Stimulated activated CD4-positive, alpha-beta T cell treated with anti-CD3 and anti-CD28 coated beads, TNF-alpha, amount 100 ng/mL, for 24 hours (primary cell): ENCODE results near the gene SERPINB10.
A peak's percentile ranks its signal among the peaks of the same experiment; 100 is the strongest.
"Not testable (repeated sequence)": the region's sequence is repeated elsewhere in the genome, so short reads cannot be mapped to it uniquely, and the experiment has no call there.

ENCODE experiments used
- DNase-seq, 3 experiments: peaks; one replicate each; pipeline ENCODE4 v3.0.0-alpha.2; 2020; ENCODE audit warnings: low read depth in 3 of 3

Gene SERPINB10

GRCh38 chr18:63892566-63892965 is 15.2 kb upstream of the SERPINB10 start:
- no peak for DNase-seq

GRCh38 chr18:63894106-63894772 is 13.5 kb upstream of the SERPINB10 start:
- no peak for DNase-seq

GRCh38 chr18:63895190-63895589 is 12.6 kb upstream of the SERPINB10 start:
- no peak for DNase-seq

GRCh38 chr18:63897072-63897471 is 10.7 kb upstream of the SERPINB10 start:
- no peak for DNase-seq

DNA sequence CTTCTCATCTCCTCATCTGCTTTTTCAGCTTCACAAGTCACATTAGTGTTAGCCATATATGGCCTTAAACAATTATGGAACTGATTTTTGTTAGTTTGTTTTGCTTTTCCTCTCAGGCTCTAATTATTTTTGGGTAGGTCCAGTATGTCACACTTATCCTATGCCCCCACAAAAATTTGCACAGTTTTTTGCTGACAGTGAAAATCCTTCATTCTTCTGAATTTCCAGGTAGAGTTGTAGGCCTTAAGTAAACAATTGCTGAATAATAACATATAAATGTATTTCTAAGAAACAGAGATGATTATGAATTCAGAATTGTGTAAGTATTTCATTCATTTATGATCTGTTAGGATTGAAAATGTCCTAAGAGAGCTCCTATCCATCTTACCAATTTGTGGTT is 8.6 kb upstream of the SERPINB10 start:
- no peak for DNase-seq

- no peak for DNase-seq
These were observed 3.7 kb upstream of the SERPINB10 start for GRCh38 chr18:63903851-63904570.

- DNase-seq = no peak
These were observed 3.1 kb upstream of the SERPINB10 start for GRCh38 chr18:63904694-63905093.

DNA sequence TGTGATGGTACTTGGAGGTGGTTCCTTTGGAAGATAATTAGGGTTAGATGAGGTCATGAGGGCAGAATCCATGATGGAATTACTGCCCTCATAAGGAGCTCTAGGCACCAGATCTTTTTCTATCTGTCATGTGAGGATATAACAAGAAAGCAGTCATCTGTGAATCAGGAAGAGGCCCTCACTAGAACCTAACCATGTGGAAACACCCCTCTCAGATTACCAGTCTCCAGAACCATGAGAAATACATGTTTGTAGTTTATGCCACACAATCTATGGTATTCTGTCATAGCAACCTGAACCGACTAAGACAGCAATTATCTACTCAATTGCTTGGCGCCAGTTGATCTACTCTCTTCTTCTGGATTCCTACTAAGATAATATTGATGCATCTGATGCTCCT is 2.4 kb upstream of the SERPINB10 start:
- no peak for DNase-seq

- no peak for DNase-seq
These were observed 1.7 kb upstream of the SERPINB10 start for GRCh38 chr18:63906056-63906455.

- no peak for DNase-seq
These were observed 1.1 kb downstream of the SERPINB10 start for GRCh38 chr18:63908858-63909257.

DNA sequence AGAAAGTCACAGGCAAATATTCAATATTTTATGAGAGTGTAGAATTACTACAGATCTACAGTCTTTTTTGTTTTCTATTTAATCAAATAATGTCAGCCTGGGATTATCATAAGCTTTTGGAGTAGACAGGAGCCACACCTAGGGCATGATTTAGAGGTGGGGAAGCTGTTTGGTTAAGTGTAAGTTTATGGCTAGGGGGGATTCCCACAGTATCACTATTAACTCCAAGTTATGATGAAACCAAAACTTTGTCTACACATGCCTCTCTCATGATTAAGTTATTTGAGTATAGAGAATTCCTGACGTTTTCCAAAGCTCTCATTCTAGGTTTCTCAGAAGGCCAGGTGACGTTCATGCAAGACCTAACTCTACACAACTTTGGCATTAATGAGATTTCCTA is 2.1 kb downstream of the SERPINB10 start:
- no peak for DNase-seq

GRCh38 chr18:63917817-63918216 is 10.1 kb downstream of the SERPINB10 start:
- DNase-seq = no peak

GRCh38 chr18:63922049-63922448 is 14.3 kb downstream of the SERPINB10 start:
- DNase-seq = no peak

- no peak for DNase-seq
These were observed 16.8 kb downstream of the SERPINB10 start for GRCh38 chr18:63924551-63924950.

DNA sequence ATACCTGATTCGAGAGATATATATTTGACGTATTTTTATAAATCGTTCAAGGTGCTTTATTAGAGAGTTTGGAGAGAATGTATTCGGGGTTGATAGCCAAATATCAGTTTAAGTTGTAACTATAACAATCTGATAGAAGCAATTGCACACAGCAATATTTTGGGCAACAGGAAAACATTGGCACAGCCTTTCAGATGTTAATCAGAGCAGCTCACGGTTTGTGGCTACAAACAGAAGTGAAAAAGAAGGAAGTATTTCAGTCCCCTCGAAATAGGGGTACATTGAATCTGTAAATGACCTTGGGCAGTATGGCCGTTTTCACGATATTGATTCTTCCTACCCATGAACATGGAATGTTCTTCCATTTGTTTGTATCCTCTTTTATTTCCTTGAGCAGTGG is 20.6 kb downstream of the SERPINB10 start:
- no peak for DNase-seq

GRCh38 chr18:63929369-63929768 is 21.6 kb downstream of the SERPINB10 start:
- DNase-seq = not testable (repeated sequence)

- DNase-seq = no peak
These were observed 23.1 kb downstream of the SERPINB10 start for GRCh38 chr18:63930773-63931354.

DNA sequence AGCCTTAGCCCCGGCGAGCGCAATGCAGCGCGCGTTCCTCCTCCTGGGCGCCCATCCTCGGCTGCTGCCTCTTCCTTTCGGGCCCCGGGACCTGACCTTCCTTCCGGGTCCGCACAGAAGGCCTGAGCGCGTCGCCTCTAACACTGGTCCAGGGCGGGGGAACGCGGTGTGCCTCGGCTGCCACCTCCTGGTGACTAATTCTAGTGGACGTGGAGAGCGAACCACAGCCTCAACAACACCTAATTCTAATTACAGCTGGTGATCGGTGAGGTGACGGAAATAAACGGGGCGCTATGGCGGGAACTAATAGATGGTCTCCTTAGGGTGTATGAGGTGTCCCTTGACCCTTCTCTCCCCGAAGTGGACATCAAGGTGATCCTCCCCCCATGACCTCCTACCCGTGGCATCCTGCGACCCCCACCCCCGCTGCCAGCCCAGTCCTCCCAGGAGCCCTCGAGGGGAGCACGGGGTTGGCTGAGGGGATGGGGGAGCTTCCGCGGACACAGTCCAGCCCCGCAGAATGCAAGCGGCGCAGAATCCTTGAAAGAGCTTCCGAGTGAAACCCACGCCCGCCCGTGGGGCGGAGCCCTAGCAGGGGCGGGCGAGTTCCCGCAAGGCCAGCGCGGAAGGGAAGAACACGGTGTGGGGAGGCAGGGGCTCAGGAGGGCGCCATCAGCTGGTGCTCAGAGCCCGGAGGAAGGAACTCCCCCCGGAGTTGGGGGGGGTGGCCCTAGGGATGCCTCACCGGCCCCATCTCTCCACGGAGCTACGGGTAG is 28.6 kb downstream of the SERPINB10 start:
- DNase-seq = peak in 2 of 3 experiments; percentile 22 to 66

DNA sequence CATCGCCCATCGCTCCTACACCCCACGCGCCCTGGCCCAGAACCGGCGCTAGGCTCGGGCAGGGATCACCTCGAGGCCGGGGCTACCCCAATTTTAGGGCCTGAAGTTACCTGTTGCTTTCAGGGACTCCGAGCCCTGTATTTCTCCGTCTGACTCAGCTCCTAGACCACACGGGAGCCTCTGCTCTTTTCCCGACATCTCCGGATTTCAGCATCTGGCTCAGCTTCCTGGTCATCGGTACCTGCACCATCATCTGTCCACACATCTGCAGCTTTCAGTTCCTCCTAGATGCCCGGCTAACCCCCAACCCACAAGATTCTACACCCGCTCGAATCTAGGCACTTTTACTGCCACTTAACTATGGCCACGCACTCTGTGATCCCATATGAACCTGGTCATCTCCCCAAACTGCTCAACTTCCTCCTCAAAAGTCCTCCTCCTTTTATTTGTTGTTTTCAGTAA is 29.2 kb downstream of the SERPINB10 start:
- DNase-seq = no peak

DNA sequence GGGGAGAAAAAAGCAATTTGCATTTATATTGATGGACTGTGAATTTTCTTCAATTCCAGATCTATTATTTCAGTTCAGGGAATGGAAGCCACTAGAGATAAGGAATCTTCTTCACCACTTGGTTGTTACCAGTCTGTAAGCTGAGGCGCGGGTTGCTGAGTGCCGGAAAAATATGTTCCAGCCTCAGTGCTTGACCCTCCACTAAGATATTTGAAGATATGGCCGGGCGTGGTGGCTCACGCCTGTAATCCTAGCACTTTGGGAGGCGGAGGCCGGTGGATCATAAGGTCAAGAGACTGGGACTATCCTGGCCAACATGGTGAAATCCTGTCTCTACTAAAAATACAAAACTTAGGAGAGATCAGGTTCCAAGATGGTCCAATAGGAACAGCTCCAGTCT is 32.2 kb downstream of the SERPINB10 start:
- DNase-seq = no peak

DNA sequence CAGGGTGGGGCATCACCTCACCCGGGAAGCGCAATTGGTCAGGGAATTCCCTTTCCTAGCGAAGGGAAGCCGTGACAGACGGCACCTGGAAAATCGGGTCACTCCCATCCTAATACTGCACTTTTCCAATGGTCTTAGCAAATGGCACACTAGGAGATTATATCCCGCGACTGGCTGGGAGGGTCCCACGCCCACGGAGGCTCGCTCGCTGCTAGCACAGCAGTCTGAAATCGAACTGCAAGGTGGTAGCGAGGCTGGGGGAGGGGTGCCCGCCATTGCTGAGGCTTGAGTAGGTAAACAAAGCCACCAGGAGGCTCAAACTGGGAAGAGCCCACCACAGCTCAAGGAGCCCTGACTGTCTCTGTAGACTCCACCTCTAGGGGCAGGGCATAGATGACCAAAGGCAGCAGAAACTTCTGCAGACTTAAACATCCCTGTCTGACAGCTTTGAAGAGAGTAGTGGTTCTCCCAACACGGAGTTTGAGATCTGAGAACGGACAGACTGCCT is 32.8 kb downstream of the SERPINB10 start:
- not testable (repeated sequence) for DNase-seq
